Transverse colon (tissue), 4 donors: ENCODE measurements around the gene MS4A15. TPM values are rescaled to one million over a fixed set of nuclear protein-coding genes. Genes with fewer than 3 reads are reported as not detected.

Source experiments
- DNase-seq: peaks from one replicate; pipeline ENCODE4 v3.0.0-alpha.2; 2019
- H3K27ac ChIP-seq, 4 donors: fragments of 200-600 bp; sonication (generic); 2 replicates each; pipeline ENCODE4 v1.5.1; 2016 to 2018; ENCODE audit warnings: inconsistent platforms in 4 of 4
- H3K27me3 ChIP-seq: fragments of 200-600 bp; sonication (generic); 2 replicates; pipeline ENCODE4 v1.5.1; 2017; ENCODE audit warnings: inconsistent platforms
- H3K36me3 ChIP-seq, 4 donors: fragments of 200-600 bp; sonication (generic); 2 replicates each; pipeline ENCODE4 v1.5.1; 2017 to 2019; ENCODE audit warnings: inconsistent platforms in 4 of 4
- H3K4me1 ChIP-seq, 4 donors: fragments of 200-600 bp; sonication (generic); 2 replicates each; pipeline ENCODE4 v1.5.1; 2017 to 2020; ENCODE audit warnings: inconsistent platforms in 4 of 4
- H3K4me3 ChIP-seq, 4 donors: fragments of 200-600 bp; sonication (generic); 1 replicate in 1 of 4; 2 replicates in 3 of 4; pipeline versions ENCODE4 v1.5.1 to v1.6.1; 2017 to 2019; ENCODE audit warnings: inconsistent platforms in 4 of 4
- H3K9me3 ChIP-seq, 2 donors: fragments of 200-600 bp; sonication (generic); 2 replicates each; pipeline ENCODE4 v1.5.1; 2017 to 2019; ENCODE audit warnings: inconsistent platforms in 2 of 2
- CTCF ChIP-seq, 5 experiments: fragments of 200-600 bp in 3 of 5; fragments of 450-650 bp in 2 of 5; sonication (generic) in 3 of 5; IDR thresholded peaks; 1 replicate in 2 of 5; 2 replicates in 3 of 5; pipeline ENCODE4 v1.5.1; 2016 to 2017; ENCODE audit warnings: antibody characterized with exemption in 5 of 5, inconsistent platforms in 3 of 5, mild to moderate bottlenecking in 2 of 5, moderate library complexity in 1 of 5
- EP300 ChIP-seq: sonication (generic); formaldehyde crosslinking; IDR thresholded peaks from one replicate; pipeline ENCODE4 v1.6.1; 2017; ENCODE audit warnings: antibody characterized with exemption, low read depth
- POLR2A ChIP-seq: fragments of 450-650 bp; IDR thresholded peaks from one replicate; pipeline ENCODE4 v1.6.1; 2016; ENCODE audit warnings: antibody characterized with exemption, mild to moderate bottlenecking, moderate library complexity
- POLR2AphosphoS5 ChIP-seq, 3 donors: sonication (generic); formaldehyde crosslinking; IDR thresholded peaks; one replicate each; pipeline ENCODE4 v1.6.1; 2016; ENCODE audit warnings: antibody characterized with exemption in 3 of 3
- WGBS, 2 donors: methylation state at CpG; one replicate each; pipeline ENCODE4 v1.1.5; 2018; ENCODE audit warnings: low coverage in 1 of 2; 5-methylcytosine and 5-hydroxymethylcytosine counted together
- in situ Hi-C, 4 donors: fragments of 200-750 bp; cut with MboI; loops; one replicate each; pipeline versions ENCODE4 v1.15.0 to v1.15.1; 2017; ENCODE audit warnings: low sequenced_read_pairs in 3 of 4, low pct_ligation_motif_present in 1 of 4, low pct_unique_long_range_greater_than_20kb in 1 of 4
- intact Hi-C: fragments of 100-400 bp; cut with DNase I; formaldehyde crosslinking; loops from one replicate; pipeline ENCODE4 v1.15.1; 2023; ENCODE audit warnings: low total_unique reads
- total RNA-seq, 4 donors: library from RNA; depleted of rRNA; stranded (reverse); fragments of >200 nt; gene quantifications; one replicate each; pipeline ENCODE4 v1.1.0, GENCODE V29; 2016

The MS4A15 gene
- total RNA-seq, 4 donors from 2014 or later = not detected

GRCh38 chr11:60813324-60813723 lies 56.7 kb downstream of the MS4A15 start:
- Histone ChIP-seq H3K9me3 (peaks cover 3 to 12% of the 10 kb centered on the region in 2 donors), H3K4me1 (peaks cover 0 to 17% (median 5%) of the 10 kb centered on the region in 4 donors), H3K27ac (no peak overlapping the region), H3K4me3 (no peak overlapping the region), H3K36me3 (no peaks in the 10 kb centered on the region), H3K27me3 (no peaks in the 10 kb centered on the region)
- no peak for DNase-seq
- intact Hi-C loops (no loop called here), in situ Hi-C loops (no loop called here)
- 63 to 84% methylated on average over 1 of the region's 1 CpG for WGBS, 2 donors
- TF ChIP-seq EP300 (no peak), POLR2A (no peak), POLR2AphosphoS5 (IDR thresholded peaks at IDR 0.05) (no peak), CTCF (IDR thresholded peaks at IDR 0.05) (no peak)

- in situ Hi-C loops = no loop called here
- DNase-seq = no peak
- WGBS, 2 donors = 92% methylated on average over 2 of the region's 2 CpGs; no CpG with 5 or more reads in 1 of the 2 donors
Measured at GRCh38 chr11:60814112-60814511, 57.4 kb downstream of the MS4A15 start.

GRCh38 chr11:60816590-60817157 lies 60.0 kb downstream of the MS4A15 start:
- Histone ChIP-seq H3K36me3 (no peaks in the 10 kb centered on the region), H3K4me3 (no peak overlapping the region), H3K27ac (no peak overlapping the region), H3K9me3 (peaks cover 3 to 12% of the 10 kb centered on the region in 2 donors), H3K27me3 (no peaks in the 10 kb centered on the region), H3K4me1 (peaks cover 0 to under 1% (median 0%) of the 10 kb centered on the region in 4 donors)
- intact Hi-C loops = no loop called here
- no peak for TF ChIP-seq CTCF (IDR thresholded peaks at IDR 0.05)
- no peak for TF ChIP-seq POLR2A
- TF ChIP-seq EP300 = no peak
- no peak for TF ChIP-seq POLR2AphosphoS5 (IDR thresholded peaks at IDR 0.05)
- WGBS, 2 donors = 83 to 92% methylated on average over 1 to 2 of the region's 2 CpGs
- in situ Hi-C loops = no loop called here
- no peak for DNase-seq

More at GRCh38 chr11:60814112-60814511, 57.4 kb downstream of the MS4A15 start:
- H3K27ac ChIP-seq = no peak overlapping the region
- intact Hi-C loops = no loop called here
- no peaks in the 10 kb centered on the region for H3K27me3 ChIP-seq
- TF ChIP-seq POLR2A (no peak), CTCF (IDR thresholded peaks at IDR 0.05) (no peak), POLR2AphosphoS5 (IDR thresholded peaks at IDR 0.05) (no peak), EP300 (no peak)
- H3K4me1 ChIP-seq = peaks cover 0 to 17% (median 5%) of the 10 kb centered on the region in 4 donors
- no peak overlapping the region for H3K4me3 ChIP-seq
- H3K36me3 ChIP-seq = no peaks in the 10 kb centered on the region
- peaks cover 3 to 12% of the 10 kb centered on the region in 2 donors for H3K9me3 ChIP-seq

- Histone ChIP-seq H3K36me3 (no peaks in the 10 kb centered on the region), H3K4me3 (no peak overlapping the region), H3K4me1 (no peaks in the 10 kb centered on the region), H3K27me3 (no peaks in the 10 kb centered on the region), H3K9me3 (peaks cover 3 to 12% of the 10 kb centered on the region in 2 donors), H3K27ac (no peak overlapping the region)
- in situ Hi-C loops (no loop called here), intact Hi-C loops (no loop called here)
- 65 to 80% methylated on average over 4 of the region's 4 CpGs for WGBS, 2 donors
- TF ChIP-seq CTCF (IDR thresholded peaks at IDR 0.05) = no peak
- TF ChIP-seq POLR2AphosphoS5 (IDR thresholded peaks at IDR 0.05) = no peak
- TF ChIP-seq EP300 = no peak
- TF ChIP-seq POLR2A = no peak
- no peak for DNase-seq
Measured at GRCh38 chr11:60818057-60818456, 61.4 kb downstream of the MS4A15 start.
